DMS 273 (cell line): Measurements from ENCODE around the gene XRRA1.
"Not testable (repeated sequence)": the region's sequence is repeated elsewhere in the genome, so short reads cannot be mapped to it uniquely, and the experiment has no call there.

ENCODE experiments used
- DNase-seq: peaks from one replicate; lab custom pipeline; 2025; ENCODE audit not compliant: unreplicated experiment; lab: John Stamatoyannopoulos, UW

Gene XRRA1

GRCh38 chr11:74948898-74949752 lies at the start of gene XRRA1, which contains the start of gene SPCS2:
TSS of gene XRRA1 (minus strand) at chr11:74949091. CDS start at chr11:74940878, 8,213 bp downstream.
TSS of gene SPCS2 (plus strand) at chr11:74949266. CDS start at chr11:74949286, 20 bp downstream.
- peak; percentile 97 for DNase-seq

- DNase-seq = no peak
Measured at GRCh38 chr11:74992852-74993251, 44.0 kb upstream of the XRRA1 start.

- no peak for DNase-seq
Measured at GRCh38 chr11:74990941-74991340, 42.0 kb upstream of the XRRA1 start.

GRCh38 chr11:74990150-74990549 lies 41.3 kb upstream of the XRRA1 start:
- not testable (repeated sequence) for DNase-seq

GRCh38 chr11:74989260-74989638 lies 40.4 kb upstream of the XRRA1 start:
- DNase-seq = peak; percentile 37

- peak; percentile 87 for DNase-seq
Measured at GRCh38 chr11:74988541-74989259, 39.8 kb upstream of the XRRA1 start, which contains the start of gene NEU3. TSS of gene NEU3 (plus strand) at chr11:74988933. CDS start at chr11:74989061, 128 bp downstream.

- no peak for DNase-seq
Measured at GRCh38 chr11:74984730-74985129, 35.8 kb upstream of the XRRA1 start.

GRCh38 chr11:74984070-74984469 lies 35.2 kb upstream of the XRRA1 start:
- no peak for DNase-seq

GRCh38 chr11:74981888-74982287 lies 33.0 kb upstream of the XRRA1 start:
- DNase-seq = no peak

GRCh38 chr11:74980634-74981033 lies 31.7 kb upstream of the XRRA1 start:
- no peak for DNase-seq

- no peak for DNase-seq
Measured at GRCh38 chr11:74978041-74978440, 29.1 kb upstream of the XRRA1 start.

GRCh38 chr11:74971424-74971823 lies 22.5 kb upstream of the XRRA1 start:
- no peak for DNase-seq

- DNase-seq = no peak
Measured at GRCh38 chr11:74970852-74971395, 22.0 kb upstream of the XRRA1 start.

- DNase-seq = no peak
Measured at GRCh38 chr11:74966651-74967050, 17.8 kb upstream of the XRRA1 start.

- DNase-seq = not testable (repeated sequence)
Measured at GRCh38 chr11:74960128-74960527, 11.2 kb upstream of the XRRA1 start.

GRCh38 chr11:74957937-74958629 lies 9.2 kb upstream of the XRRA1 start:
- no peak for DNase-seq

- no peak for DNase-seq
Measured at GRCh38 chr11:74956397-74957015, 7.6 kb upstream of the XRRA1 start.

GRCh38 chr11:74954199-74954598 lies 5.3 kb upstream of the XRRA1 start:
- DNase-seq = no peak

GRCh38 chr11:74953451-74953850 lies 4.6 kb upstream of the XRRA1 start:
- DNase-seq = no peak

GRCh38 chr11:74952752-74953151 lies 3.9 kb upstream of the XRRA1 start:
- DNase-seq = no peak

GRCh38 chr11:74951226-74951625 lies 2.3 kb upstream of the XRRA1 start:
- no peak for DNase-seq
